Activated naive CD8-positive, alpha-beta T cell treated with anti-CD3 and anti-CD28 coated beads, Interleukin-2, amount 50 U/mL, for 24 hours (primary cell): ENCODE results near the gene CDH20.

Experiments
- ATAC-seq: fragments of 150-1000 bp; cut with Tn5 transposase; one replicate; pipeline ENCODE4 v1.10.0; 2021
- DNase-seq: peaks from one replicate; pipeline ENCODE4 v3.0.0; 2021
- H3K27ac Mint-ChIP-seq: one replicate; pipeline ENCODE4 v1.8.0; 2021; ENCODE audit warnings: mild to moderate bottlenecking, mixed read lengths
- H3K27me3 Mint-ChIP-seq: one replicate; pipeline ENCODE4 v1.8.0; 2021; ENCODE audit warnings: mixed read lengths
- H3K36me3 Mint-ChIP-seq: one replicate; pipeline ENCODE4 v1.8.0; 2021; ENCODE audit warnings: low read depth, mixed read lengths
- H3K4me1 Mint-ChIP-seq: one replicate; pipeline ENCODE4 v1.8.0; 2021; ENCODE audit warnings: mixed read lengths
- H3K4me3 Mint-ChIP-seq: one replicate; pipeline ENCODE4 v1.8.0; 2021; ENCODE audit warnings: mild to moderate bottlenecking, moderate library complexity, mixed read lengths
- H3K9me3 Mint-ChIP-seq: one replicate; pipeline ENCODE4 v1.8.0; 2021; ENCODE audit warnings: mixed read lengths

CDH20 gene

DNA sequence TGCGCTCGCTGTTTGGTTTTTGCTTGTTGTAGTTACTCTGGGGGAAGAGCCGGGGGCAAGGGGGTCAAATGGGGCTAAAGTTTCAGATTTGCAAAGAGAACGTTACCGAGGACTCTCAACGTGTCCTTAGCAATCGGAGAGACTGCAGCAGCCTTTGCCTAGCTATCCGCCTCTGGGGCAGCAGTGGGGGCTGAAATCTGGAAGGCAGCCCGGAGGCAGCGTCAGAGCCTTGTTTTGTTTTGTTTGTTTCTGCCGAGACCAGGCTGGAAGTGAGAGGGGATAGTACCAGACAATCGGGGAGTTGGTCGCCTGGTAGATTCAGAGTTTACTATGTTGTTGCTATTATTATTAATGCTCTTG lies 1.2 kb downstream of the CDH20 start:
- Mint-ChIP-seq H3K9me3 (no peaks in the 10 kb centered on the region), H3K4me3 (no peak overlapping the region), H3K4me1 (no peaks in the 10 kb centered on the region), H3K36me3 (no peaks in the 10 kb centered on the region), H3K27ac (no peak overlapping the region), H3K27me3 (peaks cover 32% of the 10 kb centered on the region)
- DNase-seq (no peak), ATAC-seq (no peak)

DNA sequence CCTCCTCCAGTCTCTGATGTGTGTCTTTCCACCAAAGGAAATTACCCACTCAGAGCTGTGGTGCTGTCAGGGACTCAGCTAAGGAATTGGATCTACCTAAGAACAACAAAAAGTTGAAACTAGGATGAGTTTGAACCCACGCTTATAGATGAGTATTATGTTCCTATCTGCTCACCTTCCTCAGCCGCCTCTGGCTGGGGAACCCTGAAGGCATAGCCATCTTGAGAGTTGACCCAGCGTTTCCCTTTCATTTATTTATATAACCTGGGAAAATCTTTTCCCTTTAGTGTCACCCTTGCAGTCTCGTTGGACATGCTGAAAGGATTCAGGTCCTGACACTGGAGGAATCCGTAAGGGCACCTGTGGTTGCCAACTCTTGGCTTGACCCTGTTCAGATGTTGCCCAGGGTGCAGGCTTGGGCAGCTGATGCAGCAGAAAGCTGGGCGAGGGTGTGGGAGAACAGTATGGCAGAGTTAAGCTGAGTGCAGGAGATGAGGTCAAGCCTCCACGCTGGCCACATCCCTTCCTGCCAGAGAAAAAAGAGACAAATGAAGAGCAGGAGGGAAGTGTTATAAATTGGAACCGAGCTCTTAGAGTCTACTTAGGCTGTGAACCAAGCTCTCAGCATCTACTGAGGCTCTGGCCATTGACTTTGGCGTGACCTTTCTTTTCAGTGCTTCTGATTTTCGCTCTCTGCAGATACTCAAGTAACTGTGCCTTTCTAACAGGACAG lies 1.9 kb downstream of the CDH20 start:
- H3K4me1 Mint-ChIP-seq = no peaks in the 10 kb centered on the region
- ATAC-seq (no peak), DNase-seq (no peak)
- no peaks in the 10 kb centered on the region for H3K36me3 Mint-ChIP-seq
- H3K27ac Mint-ChIP-seq = no peak overlapping the region
- H3K27me3 Mint-ChIP-seq = peaks cover 34% of the 10 kb centered on the region
- H3K4me3 Mint-ChIP-seq = no peak overlapping the region
- H3K9me3 Mint-ChIP-seq = no peaks in the 10 kb centered on the region

DNA sequence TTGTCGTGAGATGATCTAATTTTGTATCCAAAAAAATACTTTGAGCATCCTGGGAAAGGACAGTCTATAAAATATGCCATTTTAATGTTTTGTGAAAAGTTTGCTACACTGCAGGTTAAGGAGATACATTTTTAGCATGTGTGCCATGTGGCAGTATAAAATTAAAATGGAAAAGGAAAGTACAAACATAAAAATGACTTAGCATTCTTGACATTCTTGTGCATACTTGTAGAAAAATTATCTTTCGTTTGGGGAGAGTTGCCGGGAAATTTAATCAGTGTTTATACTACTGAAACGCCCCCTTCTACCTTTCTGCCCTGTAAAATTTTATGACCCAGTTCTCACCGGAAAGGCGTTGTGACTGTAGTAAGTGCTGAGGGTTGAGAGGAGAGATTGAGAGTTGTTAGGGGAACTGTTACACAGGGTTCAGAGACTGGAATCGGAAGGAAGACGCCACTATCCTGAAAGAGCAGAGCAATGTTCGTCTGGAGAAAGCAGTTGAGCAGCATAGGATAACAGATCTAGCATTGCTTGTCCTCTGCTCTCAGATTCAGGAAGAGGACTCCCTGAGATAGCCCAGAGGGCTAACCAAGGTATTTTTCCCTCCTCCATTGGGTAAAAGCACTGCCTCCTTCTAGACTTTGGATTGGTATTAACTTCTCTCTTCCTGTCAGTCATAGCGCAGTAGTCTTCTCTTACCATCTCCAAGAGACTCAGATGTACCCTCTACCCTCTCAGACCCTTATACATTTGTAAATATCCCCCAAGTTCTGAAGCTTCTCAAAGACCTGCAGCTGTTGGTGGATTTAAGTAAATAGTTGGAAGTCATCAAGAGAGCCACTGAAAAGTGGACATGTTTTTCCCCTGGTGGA lies 2.7 kb downstream of the CDH20 start:
- ATAC-seq (no peak), DNase-seq (no peak)
- Mint-ChIP-seq H3K4me1 (no peaks in the 10 kb centered on the region), H3K27ac (no peak overlapping the region), H3K27me3 (peaks cover 34% of the 10 kb centered on the region), H3K9me3 (no peaks in the 10 kb centered on the region), H3K4me3 (no peak overlapping the region), H3K36me3 (no peaks in the 10 kb centered on the region)

DNA sequence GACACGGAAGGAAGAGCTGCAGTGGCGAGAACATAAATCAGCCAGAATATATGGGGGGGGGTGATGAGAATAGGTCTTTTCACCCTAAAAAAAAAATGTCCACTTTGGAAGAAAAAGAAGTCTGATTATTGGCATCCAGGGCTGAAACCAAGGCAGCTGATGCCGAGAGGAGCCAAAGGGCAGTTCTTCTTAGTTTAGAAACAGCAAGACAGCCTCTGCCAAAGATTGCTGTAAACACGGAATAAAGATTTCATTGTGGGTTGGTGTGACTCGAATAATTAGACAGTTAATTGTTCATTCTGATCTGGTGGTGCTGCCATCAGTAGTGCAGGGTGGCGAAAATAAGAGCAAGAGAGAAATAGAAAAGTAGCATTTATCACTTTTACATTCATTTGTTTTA lies 3.5 kb downstream of the CDH20 start:
- no peak overlapping the region for H3K27ac Mint-ChIP-seq
- H3K4me1 Mint-ChIP-seq = no peaks in the 10 kb centered on the region

DNA sequence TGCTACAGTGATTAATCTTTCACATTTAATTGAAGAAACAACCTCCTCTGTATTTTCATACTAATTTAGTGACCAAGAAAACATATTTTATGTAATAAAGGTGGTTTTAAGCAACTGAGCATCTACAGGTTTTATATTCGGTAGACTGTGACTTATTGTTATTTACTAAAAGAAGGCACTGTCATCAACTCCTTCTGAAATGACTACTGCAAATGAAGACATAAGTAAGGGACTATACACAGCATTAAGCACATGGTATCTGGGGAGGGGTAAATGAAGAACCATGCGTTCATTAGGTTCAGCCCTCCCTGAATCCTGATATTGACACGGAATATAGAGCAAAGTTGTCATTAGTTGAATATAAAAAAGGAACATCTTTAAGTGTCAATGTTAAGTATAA lies 4.3 kb downstream of the CDH20 start:
- Mint-ChIP-seq H3K4me1 (no peaks in the 10 kb centered on the region), H3K27me3 (peaks cover 31% of the 10 kb centered on the region), H3K4me3 (no peak overlapping the region), H3K36me3 (no peaks in the 10 kb centered on the region), H3K27ac (no peak overlapping the region), H3K9me3 (no peaks in the 10 kb centered on the region)
- no peak for DNase-seq
- ATAC-seq = no peak

More for the DNA sequence above, 3.5 kb downstream of the CDH20 start:
- Mint-ChIP-seq H3K27me3 (peaks cover 34% of the 10 kb centered on the region), H3K9me3 (no peaks in the 10 kb centered on the region), H3K4me3 (no peak overlapping the region), H3K36me3 (no peaks in the 10 kb centered on the region)
- DNase-seq = no peak
- ATAC-seq = no peak

DNA sequence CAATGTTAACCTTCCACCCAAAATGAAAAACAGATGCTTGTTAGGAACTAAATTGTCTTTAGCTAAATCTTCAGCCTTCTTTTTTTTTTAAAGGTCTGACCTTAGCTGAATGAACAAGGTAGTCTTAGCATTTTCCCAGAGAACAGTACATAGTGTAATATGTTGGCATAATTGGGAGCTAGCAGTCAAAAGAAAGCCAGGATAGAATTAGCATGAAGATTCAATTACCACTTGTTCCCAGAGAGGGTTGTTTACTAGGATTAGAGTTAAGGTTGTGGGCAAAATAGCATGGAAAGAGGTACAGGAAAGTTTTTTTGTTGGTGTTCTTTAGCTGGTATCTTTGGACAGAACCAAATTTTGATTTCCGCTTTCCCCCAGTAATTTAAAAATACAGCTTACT lies 6.9 kb downstream of the CDH20 start:
- H3K4me1 Mint-ChIP-seq = no peaks in the 10 kb centered on the region
- H3K9me3 Mint-ChIP-seq = no peaks in the 10 kb centered on the region
- ATAC-seq (no peak), DNase-seq (no peak)
- no peaks in the 10 kb centered on the region for H3K36me3 Mint-ChIP-seq
- H3K4me3 Mint-ChIP-seq = no peak overlapping the region
- peaks cover 13% of the 10 kb centered on the region for H3K27me3 Mint-ChIP-seq
- H3K27ac Mint-ChIP-seq = no peak overlapping the region

DNA sequence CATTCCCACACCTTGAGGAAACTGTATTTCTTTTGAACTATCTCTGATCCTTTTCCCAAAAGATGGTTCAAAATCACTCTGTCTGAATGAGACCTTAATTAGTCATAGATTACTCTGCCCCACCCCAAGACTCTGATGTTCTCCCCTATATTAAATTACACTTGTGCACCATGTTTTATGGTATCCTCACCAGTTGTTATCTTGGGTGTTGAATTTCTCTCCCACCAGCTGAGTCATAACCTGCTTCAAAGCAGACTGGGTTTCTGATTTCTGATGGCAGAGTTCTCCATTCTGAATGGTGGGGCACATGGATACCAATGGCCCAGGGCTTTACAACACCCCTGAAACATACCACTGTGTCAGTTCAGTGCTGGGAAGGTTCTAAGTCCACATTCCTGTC lies 15.0 kb downstream of the CDH20 start:
- H3K9me3 Mint-ChIP-seq = no peaks in the 10 kb centered on the region
- no peak for ATAC-seq
- H3K4me3 Mint-ChIP-seq = no peak overlapping the region
- H3K27ac Mint-ChIP-seq = no peak overlapping the region
- no peak for DNase-seq
- no peaks in the 10 kb centered on the region for H3K4me1 Mint-ChIP-seq
- H3K36me3 Mint-ChIP-seq = no peaks in the 10 kb centered on the region
- H3K27me3 Mint-ChIP-seq = peaks cover 1% of the 10 kb centered on the region

DNA sequence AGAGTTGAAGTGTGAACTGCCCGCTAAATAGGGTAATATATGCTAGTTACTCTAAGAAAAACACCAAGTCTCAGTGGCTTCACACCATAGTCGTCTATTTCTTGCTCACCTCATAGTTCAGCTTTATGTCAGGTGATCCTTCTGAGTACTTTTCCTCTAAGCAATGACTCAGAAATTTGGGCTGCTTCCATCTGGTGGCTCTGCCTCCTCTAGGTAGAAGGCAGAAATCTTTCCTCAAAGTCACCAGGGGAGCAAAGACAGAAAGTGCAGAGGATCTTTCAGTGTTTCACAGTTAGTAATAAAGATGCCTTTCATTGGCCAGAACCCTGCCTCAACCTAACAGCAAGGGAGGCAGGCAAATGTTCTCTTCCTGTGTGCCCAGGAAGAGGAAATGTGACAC lies 17.3 kb downstream of the CDH20 start:
- Mint-ChIP-seq H3K4me3 (no peak overlapping the region), H3K4me1 (no peaks in the 10 kb centered on the region), H3K27ac (no peak overlapping the region), H3K36me3 (no peaks in the 10 kb centered on the region), H3K9me3 (no peaks in the 10 kb centered on the region), H3K27me3 (peaks cover 1% of the 10 kb centered on the region)
- ATAC-seq = no peak
- DNase-seq = no peak

DNA sequence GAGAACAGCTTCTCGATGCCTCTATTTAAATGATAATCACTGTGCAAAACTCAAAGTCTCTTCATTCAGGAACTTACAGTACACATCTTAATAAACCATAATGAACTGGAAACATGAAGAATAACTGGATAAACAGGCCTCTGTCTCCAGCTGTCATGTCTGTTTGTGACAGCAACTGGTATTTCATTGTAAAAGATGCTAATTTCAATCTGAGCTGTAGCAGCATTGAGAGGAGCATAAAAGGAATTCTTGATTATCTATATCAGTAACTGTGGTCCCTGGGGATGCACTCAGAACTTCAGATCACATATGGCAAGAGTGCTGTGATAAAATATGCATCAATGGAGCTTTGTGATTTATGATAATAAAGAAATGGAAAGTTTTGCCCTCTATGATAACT lies 18.8 kb downstream of the CDH20 start:
- no peak for DNase-seq
- H3K27ac Mint-ChIP-seq = no peak overlapping the region
- no peak overlapping the region for H3K4me3 Mint-ChIP-seq
- no peaks in the 10 kb centered on the region for H3K4me1 Mint-ChIP-seq
- no peaks in the 10 kb centered on the region for H3K9me3 Mint-ChIP-seq
- no peaks in the 10 kb centered on the region for H3K36me3 Mint-ChIP-seq
- ATAC-seq = no peak
- peaks cover 1% of the 10 kb centered on the region for H3K27me3 Mint-ChIP-seq

DNA sequence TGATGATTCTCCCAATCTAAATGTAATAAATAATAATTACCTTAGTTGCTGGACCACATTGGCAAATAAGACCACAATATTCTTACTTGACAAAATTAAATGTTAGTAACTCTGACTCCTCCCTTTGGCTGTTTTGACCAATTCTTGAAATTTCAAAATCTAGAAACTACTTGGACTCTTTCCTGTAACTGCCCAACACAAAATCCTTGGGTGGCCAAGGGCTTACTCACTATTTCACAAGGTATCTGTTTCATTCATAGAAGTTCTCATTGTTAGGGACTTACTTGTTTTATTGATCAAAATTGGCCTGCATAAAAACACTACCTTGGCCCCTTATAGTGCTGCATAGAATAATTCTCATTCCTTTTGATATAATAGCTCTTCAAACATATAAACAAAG lies 19.4 kb downstream of the CDH20 start:
- no peak overlapping the region for H3K27ac Mint-ChIP-seq
- no peaks in the 10 kb centered on the region for H3K9me3 Mint-ChIP-seq
- H3K27me3 Mint-ChIP-seq = peaks cover 1% of the 10 kb centered on the region
- H3K36me3 Mint-ChIP-seq = no peaks in the 10 kb centered on the region
- no peak for ATAC-seq
- no peak overlapping the region for H3K4me3 Mint-ChIP-seq
- DNase-seq = no peak
- H3K4me1 Mint-ChIP-seq = no peaks in the 10 kb centered on the region

DNA sequence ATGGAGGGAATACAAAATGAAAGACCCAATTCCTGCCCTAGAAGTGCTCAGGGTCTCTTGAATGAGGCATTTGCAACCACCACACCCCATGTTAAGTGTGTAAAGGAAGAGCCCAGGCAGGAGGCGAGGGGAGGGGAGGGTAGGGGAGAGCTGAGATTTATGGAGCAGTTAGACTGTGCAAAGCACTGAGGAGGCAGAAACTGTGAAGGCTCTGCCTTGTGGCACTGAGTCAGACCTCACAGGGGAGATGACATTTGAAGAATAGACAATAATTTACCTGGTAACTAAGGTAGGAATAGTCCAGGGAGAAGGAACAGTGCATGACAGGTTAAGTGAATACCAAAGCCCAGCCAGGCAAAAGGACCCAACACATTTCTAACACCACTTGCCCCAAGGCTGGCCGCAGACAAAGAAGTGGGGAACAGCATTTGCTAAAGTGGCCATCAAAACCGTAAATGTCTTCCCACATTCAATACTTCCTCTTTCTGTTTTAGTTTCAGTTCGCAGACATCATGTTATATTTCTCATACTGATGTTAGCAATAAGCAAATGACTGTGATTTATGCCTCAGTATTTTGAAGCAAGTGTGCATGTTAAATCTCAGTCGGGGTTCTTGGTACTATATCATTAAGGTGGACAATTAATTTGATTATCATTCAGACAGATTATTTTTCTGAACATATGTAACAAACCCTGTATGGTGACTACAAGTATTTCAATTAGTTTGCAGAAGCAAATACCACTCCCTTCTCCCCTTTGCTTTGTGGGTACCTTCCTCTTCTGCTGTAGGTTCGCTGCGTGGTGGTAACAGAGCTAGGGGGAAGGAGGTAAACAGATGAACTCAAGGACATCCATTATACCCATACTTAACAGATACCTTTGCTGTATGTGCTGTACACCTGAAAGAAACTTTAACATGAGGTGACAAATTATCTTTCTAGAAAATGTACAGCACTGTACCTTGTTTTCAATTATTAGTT lies 27.5 kb downstream of the CDH20 start:
- DNase-seq (no peak), ATAC-seq (no peak)
- H3K27me3 Mint-ChIP-seq = no peaks in the 10 kb centered on the region
- H3K4me3 Mint-ChIP-seq = no peak overlapping the region
- H3K9me3 Mint-ChIP-seq = no peaks in the 10 kb centered on the region
- H3K36me3 Mint-ChIP-seq = no peaks in the 10 kb centered on the region
- no peak overlapping the region for H3K27ac Mint-ChIP-seq
- H3K4me1 Mint-ChIP-seq = peaks cover 7% of the 10 kb centered on the region

DNA sequence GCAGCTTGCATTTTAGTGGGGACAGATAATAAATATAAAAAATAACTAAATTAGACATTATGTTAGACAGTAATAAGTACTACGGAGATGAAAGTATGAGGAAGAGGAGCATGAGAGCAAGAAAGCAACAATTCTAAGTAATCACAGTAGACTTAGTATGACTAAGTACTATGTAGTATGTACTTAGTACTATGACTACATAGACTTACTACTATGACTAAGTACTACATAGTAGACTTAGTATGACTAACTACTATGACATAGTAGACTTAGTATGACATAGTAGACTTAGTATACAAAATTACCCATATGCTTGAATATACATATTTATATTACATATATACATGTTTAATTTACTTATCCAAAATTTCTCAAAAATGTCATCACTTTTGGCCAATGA lies 29.3 kb downstream of the CDH20 start:
- no peaks in the 10 kb centered on the region for H3K27me3 Mint-ChIP-seq
- peaks cover 7% of the 10 kb centered on the region for H3K4me1 Mint-ChIP-seq
- ATAC-seq = no peak
- H3K4me3 Mint-ChIP-seq = no peak overlapping the region
- no peak overlapping the region for H3K27ac Mint-ChIP-seq
- no peaks in the 10 kb centered on the region for H3K36me3 Mint-ChIP-seq
- no peaks in the 10 kb centered on the region for H3K9me3 Mint-ChIP-seq
- no peak for DNase-seq

DNA sequence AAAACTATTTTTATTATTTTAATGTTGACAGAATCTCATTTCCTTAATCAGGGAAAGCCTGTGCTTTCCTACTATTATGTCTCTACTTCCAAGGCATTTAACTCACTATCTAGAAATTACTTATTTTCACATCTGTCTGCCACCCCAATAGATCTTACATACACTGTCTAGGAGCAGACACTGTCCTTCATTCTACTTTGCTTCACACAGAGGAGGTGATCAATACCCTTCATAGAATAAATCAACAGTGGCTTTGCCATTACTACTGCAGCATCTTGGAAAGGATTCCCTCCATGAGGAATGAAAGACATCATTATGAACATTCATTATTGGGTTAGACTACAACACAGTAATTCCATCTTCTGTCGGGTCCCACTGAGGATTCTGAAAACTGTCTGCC lies 31.7 kb downstream of the CDH20 start:
- Mint-ChIP-seq H3K4me1 (peaks cover 7% of the 10 kb centered on the region), H3K9me3 (no peaks in the 10 kb centered on the region), H3K27me3 (no peaks in the 10 kb centered on the region), H3K36me3 (no peaks in the 10 kb centered on the region), H3K4me3 (no peak overlapping the region), H3K27ac (no peak overlapping the region)
- ATAC-seq (no peak), DNase-seq (no peak)

DNA sequence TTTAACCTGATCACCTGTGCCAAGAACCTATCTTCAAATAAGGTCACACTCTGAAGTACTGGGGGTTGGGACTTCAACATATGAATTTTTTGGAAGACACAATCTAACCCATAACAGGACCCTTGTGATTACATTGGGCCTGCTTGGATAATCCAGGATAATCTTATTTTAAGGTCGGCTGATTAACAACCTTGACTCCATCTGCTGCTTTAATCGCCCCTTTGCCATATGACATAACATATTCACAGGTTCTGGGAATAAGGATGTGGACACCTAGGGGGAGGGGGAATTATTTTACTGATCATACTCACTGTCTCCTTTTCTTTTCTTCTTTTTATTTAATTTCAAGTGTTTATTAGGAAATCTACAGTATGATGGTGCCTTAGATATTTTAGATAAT lies 34.8 kb downstream of the CDH20 start:
- H3K4me3 Mint-ChIP-seq = no peak overlapping the region
- no peaks in the 10 kb centered on the region for H3K36me3 Mint-ChIP-seq
- no peak overlapping the region for H3K27ac Mint-ChIP-seq
- H3K27me3 Mint-ChIP-seq = no peaks in the 10 kb centered on the region
- DNase-seq = no peak
- ATAC-seq = no peak
- no peaks in the 10 kb centered on the region for H3K4me1 Mint-ChIP-seq
- no peaks in the 10 kb centered on the region for H3K9me3 Mint-ChIP-seq
